ENCODE data around the gene HMGCL.

The HMGCL gene

DNA sequence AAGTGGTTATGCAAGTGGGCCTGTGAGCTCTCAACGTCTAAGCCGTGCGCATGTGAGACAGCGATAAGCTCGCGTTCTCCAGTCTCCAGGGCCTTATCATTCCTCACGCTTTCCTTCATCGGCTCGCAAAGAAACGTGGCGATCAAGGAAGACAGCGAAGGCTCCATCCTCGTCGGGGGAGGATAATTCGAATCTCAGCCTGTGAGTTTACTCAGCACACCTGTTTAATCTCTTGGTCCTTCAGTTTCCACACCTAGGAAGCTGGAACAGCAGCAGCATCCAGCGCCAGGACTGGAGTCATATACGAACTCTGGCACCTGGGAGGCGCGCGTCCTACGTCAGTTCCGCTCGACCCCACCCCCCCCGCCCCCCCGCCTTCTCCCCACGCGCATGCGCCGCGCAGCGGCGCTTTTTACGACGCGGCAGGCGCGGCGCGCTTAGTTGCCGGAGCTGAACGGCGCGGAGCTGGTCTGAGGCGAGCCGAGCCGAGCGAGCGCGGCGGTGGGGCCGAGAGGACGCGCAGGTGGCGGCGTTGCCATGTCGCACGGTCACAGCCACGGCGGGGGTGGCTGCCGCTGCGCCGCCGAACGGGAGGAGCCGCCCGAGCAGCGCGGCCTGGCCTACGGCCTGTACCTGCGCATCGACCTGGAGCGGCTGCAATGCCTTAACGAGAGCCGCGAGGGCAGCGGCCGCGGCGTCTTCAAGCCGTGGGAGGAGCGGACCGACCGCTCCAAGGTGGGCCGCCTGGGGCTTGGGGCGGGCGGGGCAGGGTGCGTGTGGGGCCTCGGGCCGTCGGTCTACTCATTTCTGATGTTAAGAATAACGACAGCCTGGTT lies 47.0 kb downstream of the HMGCL start, which contains the start of gene PITHD1:
Gene PITHD1 (plus strand): TSS at position 440 of the 836 bp plus-strand sequence. CDS start 98 bp downstream, at position 538.
- POLR2A ChIA-PET: interaction anchor here (0.6 to 5.7 kb wide), 18 partner anchors 10 to 637 kb away, joined by 3 to 101 read pairs (median 5); partner anchors contain the start of genes ELOA, FUCA1, GALE and HMGCL
- Histone ChIP-seq H3K4me3 (ENCODE audit: low read depth, low read length) (peak within 1 kb of the TSS; percentile 95), H3K36me3 (ENCODE audit: control insufficient read depth in 2 of 2, insufficient read depth in 1 of 2, low read length in 2 of 2) (peaks cover 21 to 32% of the 10 kb centered on the region in 2 experiments), H3K27ac (ENCODE audit: extremely low read depth, low read depth, low read length) (peak within 1 kb of the TSS; percentile 80), H3K4me1 (ENCODE audit: control insufficient read depth, insufficient read depth, low read length) (peaks cover 7% of the 10 kb centered on the region; the same call in 1 of the 2 replicates), H3K9me3 (ENCODE audit: control insufficient read depth, insufficient read depth, low read depth, low read length) (no peaks in the 10 kb centered on the region)
- CTCF ChIA-PET: interaction anchor here (0.6 to 0.9 kb wide), 3 partner anchors 33 to 138 kb away, joined by 3 read pairs; no protein-coding TSS in a partner anchor
- no peak for TF ChIP-seq YY2 (tag by site-specific recombination; IDR thresholded peaks at IDR 0.05)
- no peak for TF ChIP-seq ZNF776 (tag by site-specific recombination; IDR thresholded peaks at IDR 0.05; ENCODE audit: borderline replicate concordance)
- TF ChIP-seq, protein P1, sequence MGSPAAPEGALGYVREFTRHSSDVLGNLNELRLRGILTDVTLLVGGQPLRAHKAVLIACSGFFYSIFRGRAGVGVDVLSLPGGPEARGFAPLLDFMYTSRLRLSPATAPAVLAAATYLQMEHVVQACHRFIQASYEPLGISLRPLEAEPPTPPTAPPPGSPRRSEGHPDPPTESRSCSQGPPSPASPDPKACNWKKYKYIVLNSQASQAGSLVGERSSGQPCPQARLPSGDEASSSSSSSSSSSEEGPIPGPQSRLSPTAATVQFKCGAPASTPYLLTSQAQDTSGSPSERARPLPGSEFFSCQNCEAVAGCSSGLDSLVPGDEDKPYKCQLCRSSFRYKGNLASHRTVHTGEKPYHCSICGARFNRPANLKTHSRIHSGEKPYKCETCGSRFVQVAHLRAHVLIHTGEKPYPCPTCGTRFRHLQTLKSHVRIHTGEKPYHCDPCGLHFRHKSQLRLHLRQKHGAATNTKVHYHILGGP (tag by site-specific recombination; IDR thresholded peaks at IDR 0.05): no peak
- 0 out of 2 replicates have a peak, but pooled peaks have one; percentile 8 for TF ChIP-seq KLF9 (tag by site-specific recombination; IDR thresholded peaks at IDR 0.05; ENCODE audit: low read depth)
- TF ChIP-seq ZNF239 (tag by site-specific recombination; IDR thresholded peaks at IDR 0.05): no peak
- no peak for TF ChIP-seq MEIS1 (CRISPR knock-in tag; IDR thresholded peaks at IDR 0.05; ENCODE audit: borderline replicate concordance)
- TF ChIP-seq, protein P2, sequence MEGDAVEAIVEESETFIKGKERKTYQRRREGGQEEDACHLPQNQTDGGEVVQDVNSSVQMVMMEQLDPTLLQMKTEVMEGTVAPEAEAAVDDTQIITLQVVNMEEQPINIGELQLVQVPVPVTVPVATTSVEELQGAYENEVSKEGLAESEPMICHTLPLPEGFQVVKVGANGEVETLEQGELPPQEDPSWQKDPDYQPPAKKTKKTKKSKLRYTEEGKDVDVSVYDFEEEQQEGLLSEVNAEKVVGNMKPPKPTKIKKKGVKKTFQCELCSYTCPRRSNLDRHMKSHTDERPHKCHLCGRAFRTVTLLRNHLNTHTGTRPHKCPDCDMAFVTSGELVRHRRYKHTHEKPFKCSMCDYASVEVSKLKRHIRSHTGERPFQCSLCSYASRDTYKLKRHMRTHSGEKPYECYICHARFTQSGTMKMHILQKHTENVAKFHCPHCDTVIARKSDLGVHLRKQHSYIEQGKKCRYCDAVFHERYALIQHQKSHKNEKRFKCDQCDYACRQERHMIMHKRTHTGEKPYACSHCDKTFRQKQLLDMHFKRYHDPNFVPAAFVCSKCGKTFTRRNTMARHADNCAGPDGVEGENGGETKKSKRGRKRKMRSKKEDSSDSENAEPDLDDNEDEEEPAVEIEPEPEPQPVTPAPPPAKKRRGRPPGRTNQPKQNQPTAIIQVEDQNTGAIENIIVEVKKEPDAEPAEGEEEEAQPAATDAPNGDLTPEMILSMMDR (tag by site-specific recombination; IDR thresholded peaks at IDR 0.05): no peak
- TF ChIP-seq GLI4 (tag by site-specific recombination; IDR thresholded peaks at IDR 0.05): no peak
- TF ChIP-seq ZNF521 (tag by site-specific recombination; IDR thresholded peaks at IDR 0.05): no peak
- TF ChIP-seq, protein P3, sequence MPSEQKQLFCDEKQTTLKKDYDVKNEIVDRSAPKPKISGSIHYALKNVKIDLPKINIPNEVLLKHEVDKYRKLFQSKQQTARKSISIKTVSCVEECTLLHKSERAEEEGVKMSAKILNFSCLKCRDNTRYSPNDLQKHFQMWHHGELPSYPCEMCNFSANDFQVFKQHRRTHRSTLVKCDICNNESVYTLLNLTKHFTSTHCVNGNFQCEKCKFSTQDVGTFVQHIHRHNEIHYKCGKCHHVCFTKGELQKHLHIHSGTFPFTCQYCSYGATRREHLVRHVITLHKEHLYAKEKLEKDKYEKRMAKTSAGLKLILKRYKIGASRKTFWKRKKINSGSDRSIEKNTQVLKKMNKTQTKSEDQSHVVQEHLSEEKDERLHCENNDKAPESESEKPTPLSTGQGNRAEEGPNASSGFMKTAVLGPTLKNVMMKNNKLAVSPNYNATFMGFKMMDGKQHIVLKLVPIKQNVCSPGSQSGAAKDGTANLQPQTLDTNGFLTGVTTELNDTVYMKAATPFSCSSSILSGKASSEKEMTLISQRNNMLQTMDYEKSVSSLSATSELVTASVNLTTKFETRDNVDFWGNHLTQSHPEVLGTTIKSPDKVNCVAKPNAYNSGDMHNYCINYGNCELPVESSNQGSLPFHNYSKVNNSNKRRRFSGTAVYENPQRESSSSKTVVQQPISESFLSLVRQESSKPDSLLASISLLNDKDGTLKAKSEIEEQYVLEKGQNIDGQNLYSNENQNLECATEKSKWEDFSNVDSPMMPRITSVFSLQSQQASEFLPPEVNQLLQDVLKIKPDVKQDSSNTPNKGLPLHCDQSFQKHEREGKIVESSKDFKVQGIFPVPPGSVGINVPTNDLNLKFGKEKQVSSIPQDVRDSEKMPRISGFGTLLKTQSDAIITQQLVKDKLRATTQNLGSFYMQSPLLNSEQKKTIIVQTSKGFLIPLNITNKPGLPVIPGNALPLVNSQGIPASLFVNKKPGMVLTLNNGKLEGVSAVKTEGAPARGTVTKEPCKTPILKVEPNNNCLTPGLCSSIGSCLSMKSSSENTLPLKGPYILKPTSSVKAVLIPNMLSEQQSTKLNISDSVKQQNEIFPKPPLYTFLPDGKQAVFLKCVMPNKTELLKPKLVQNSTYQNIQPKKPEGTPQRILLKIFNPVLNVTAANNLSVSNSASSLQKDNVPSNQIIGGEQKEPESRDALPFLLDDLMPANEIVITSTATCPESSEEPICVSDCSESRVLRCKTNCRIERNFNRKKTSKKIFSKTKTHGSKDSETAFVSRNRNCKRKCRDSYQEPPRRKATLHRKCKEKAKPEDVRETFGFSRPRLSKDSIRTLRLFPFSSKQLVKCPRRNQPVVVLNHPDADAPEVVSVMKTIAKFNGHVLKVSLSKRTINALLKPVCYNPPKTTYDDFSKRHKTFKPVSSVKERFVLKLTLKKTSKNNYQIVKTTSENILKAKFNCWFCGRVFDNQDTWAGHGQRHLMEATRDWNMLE (tag by site-specific recombination; conservative IDR thresholded peaks at IDR 0.05; ENCODE audit: low read depth): no peak
- TF ChIP-seq SP7 (tag by site-specific recombination; IDR thresholded peaks at IDR 0.05): peak; percentile 55
- TF ChIP-seq, protein P4, sequence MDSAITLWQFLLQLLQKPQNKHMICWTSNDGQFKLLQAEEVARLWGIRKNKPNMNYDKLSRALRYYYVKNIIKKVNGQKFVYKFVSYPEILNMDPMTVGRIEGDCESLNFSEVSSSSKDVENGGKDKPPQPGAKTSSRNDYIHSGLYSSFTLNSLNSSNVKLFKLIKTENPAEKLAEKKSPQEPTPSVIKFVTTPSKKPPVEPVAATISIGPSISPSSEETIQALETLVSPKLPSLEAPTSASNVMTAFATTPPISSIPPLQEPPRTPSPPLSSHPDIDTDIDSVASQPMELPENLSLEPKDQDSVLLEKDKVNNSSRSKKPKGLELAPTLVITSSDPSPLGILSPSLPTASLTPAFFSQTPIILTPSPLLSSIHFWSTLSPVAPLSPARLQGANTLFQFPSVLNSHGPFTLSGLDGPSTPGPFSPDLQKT (IDR thresholded peaks at IDR 0.05; ENCODE audit: borderline replicate concordance, low read depth, low read length): no peak
- TF ChIP-seq, protein P5, sequence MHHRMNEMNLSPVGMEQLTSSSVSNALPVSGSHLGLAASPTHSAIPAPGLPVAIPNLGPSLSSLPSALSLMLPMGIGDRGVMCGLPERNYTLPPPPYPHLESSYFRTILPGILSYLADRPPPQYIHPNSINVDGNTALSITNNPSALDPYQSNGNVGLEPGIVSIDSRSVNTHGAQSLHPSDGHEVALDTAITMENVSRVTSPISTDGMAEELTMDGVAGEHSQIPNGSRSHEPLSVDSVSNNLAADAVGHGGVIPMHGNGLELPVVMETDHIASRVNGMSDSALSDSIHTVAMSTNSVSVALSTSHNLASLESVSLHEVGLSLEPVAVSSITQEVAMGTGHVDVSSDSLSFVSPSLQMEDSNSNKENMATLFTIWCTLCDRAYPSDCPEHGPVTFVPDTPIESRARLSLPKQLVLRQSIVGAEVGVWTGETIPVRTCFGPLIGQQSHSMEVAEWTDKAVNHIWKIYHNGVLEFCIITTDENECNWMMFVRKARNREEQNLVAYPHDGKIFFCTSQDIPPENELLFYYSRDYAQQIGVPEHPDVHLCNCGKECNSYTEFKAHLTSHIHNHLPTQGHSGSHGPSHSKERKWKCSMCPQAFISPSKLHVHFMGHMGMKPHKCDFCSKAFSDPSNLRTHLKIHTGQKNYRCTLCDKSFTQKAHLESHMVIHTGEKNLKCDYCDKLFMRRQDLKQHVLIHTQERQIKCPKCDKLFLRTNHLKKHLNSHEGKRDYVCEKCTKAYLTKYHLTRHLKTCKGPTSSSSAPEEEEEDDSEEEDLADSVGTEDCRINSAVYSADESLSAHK (tag by site-specific recombination; IDR thresholded peaks at IDR 0.05): no peak
- TF ChIP-seq ZNF221 (tag by site-specific recombination; IDR thresholded peaks at IDR 0.05; ENCODE audit: borderline replicate concordance): no peak; the same call in 1 of the 2 replicates
- TF ChIP-seq ZNF600 (tag by site-specific recombination; IDR thresholded peaks at IDR 0.05): no peak; the same call in 1 of the 2 replicates
- TF ChIP-seq, protein P6, sequence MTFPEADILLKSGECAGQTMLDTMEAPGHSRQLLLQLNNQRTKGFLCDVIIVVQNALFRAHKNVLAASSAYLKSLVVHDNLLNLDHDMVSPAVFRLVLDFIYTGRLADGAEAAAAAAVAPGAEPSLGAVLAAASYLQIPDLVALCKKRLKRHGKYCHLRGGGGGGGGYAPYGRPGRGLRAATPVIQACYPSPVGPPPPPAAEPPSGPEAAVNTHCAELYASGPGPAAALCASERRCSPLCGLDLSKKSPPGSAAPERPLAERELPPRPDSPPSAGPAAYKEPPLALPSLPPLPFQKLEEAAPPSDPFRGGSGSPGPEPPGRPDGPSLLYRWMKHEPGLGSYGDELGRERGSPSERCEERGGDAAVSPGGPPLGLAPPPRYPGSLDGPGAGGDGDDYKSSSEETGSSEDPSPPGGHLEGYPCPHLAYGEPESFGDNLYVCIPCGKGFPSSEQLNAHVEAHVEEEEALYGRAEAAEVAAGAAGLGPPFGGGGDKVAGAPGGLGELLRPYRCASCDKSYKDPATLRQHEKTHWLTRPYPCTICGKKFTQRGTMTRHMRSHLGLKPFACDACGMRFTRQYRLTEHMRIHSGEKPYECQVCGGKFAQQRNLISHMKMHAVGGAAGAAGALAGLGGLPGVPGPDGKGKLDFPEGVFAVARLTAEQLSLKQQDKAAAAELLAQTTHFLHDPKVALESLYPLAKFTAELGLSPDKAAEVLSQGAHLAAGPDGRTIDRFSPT (tag by site-specific recombination; IDR thresholded peaks at IDR 0.05): no peak
- no peak for TF ChIP-seq GFI1B (tag by site-specific recombination; IDR thresholded peaks at IDR 0.05)
- TF ChIP-seq ZNF274 (IDR thresholded peaks at IDR 0.05; ENCODE audit: low read length): no peak
- no peak for TF ChIP-seq ZNF274 (tag by site-specific recombination; IDR thresholded peaks at IDR 0.05; ENCODE audit: borderline replicate concordance)
- no peak for TF ChIP-seq HOXD13 (CRISPR knock-in tag; IDR thresholded peaks at IDR 0.05; ENCODE audit: borderline replicate concordance)
- TF ChIP-seq ZBTB21 (tag by site-specific recombination; IDR thresholded peaks at IDR 0.05): no peak

All from HEK293 (cell line).